Endothelial cell of umbilical vein (primary cell): ENCODE results near the gene SPAG16. TPM values are rescaled to one million over a fixed set of nuclear protein-coding genes. Genes with fewer than 3 reads are reported as not detected.
"Not testable (repeated sequence)": the region's sequence is repeated elsewhere in the genome, so short reads cannot be mapped to it uniquely, and the experiment has no call there.

ENCODE experiments used
- BruUV-seq: library from RNA; stranded (reverse); fragments of 400-500 nt; replicated peaks from 2 replicates; lab custom pipeline; 2021; lab: Mats Ljungman, UMichigan
- CTCF ChIA-PET: fragments of 300-600, 350-600 bp; sonication (Branson Sonifier 250); formaldehyde crosslinking; loops from one replicate; lab custom pipeline; 2021; ENCODE audit warnings: antibody characterized with exemption, inconsistent platforms; lab: Charles Lee
- POLR2A ChIA-PET: fragments of 300-600, 350-600 bp; sonication (Branson Sonifier 250); formaldehyde crosslinking; loops from one replicate; lab custom pipeline; 2021; ENCODE audit warnings: antibody characterized with exemption, inconsistent platforms; lab: Charles Lee
- DNase-seq: peaks from one replicate; pipeline ENCODE4 v3.0.0-alpha.2; 2011; ENCODE audit warnings: low read depth, low spot score
- FAIRE-seq: peaks from 2 replicates; lab custom pipeline; 2011; peaks lifted over from hg19 to GRCh38; lab: Jason Lieb, UNC
- H2AFZ ChIP-seq: 2 replicates; pipeline ENCODE4 v1.6.0; 2012; ENCODE audit warnings: low read depth, low read length, control low read depth, inconsistent platforms
- H3K27ac ChIP-seq: 2 replicates; pipeline ENCODE4 v1.5.1; 2011; ENCODE audit warnings: low read depth, mild to moderate bottlenecking, control low read depth, low read length, moderate library complexity; ENCODE audit not compliant: insufficient read depth
- H3K27me3 ChIP-seq, 2 experiments: 2 replicates each; pipeline versions ENCODE4 v1.6.0 to v1.6.1; 2011; ENCODE audit warnings: low read length in 2 of 2, mixed read lengths in 1 of 2; ENCODE audit not compliant: control insufficient read depth in 2 of 2, insufficient read depth in 2 of 2
- H3K36me3 ChIP-seq, 2 experiments: 2 replicates in 1 of 2; 3 replicates in 1 of 2; pipeline ENCODE4 v1.5.1; 2011; ENCODE audit warnings: low read length in 2 of 2, mild to moderate bottlenecking in 1 of 2, moderate library complexity in 1 of 2; ENCODE audit not compliant: control insufficient read depth in 2 of 2, insufficient read depth in 2 of 2; ENCODE audit errors: extremely low read depth in 1 of 2
- H3K4me1 ChIP-seq: 3 replicates; pipeline ENCODE4 v1.5.1; 2011; ENCODE audit warnings: mild to moderate bottlenecking, low read length; ENCODE audit not compliant: control insufficient read depth, insufficient read depth; ENCODE audit errors: extremely low read depth
- H3K4me2 ChIP-seq: 2 replicates; pipeline ENCODE4 v1.6.1; 2011; ENCODE audit warnings: low read length, control low read depth, mixed read lengths; ENCODE audit not compliant: insufficient read depth
- H3K4me3 ChIP-seq, 3 experiments: fragments of 200-600 bp in 1 of 3; sonication (generic), shearing (Covaris generic) in 1 of 3; replicated peaks in 1 of 3; 2 replicates each; pipeline ENCODE4 v1.5.1; 2011 to 2016; ENCODE audit warnings: control low read depth in 3 of 3, low read length in 3 of 3, mild to moderate bottlenecking in 2 of 3, inconsistent platforms in 1 of 3, low read depth in 1 of 3, moderate library complexity in 1 of 3; ENCODE audit not compliant: insufficient read depth in 1 of 3
- H3K79me2 ChIP-seq: 2 replicates; pipeline ENCODE4 v1.6.0; 2012; ENCODE audit warnings: low read length, inconsistent platforms; ENCODE audit not compliant: control insufficient read depth, insufficient read depth
- H3K9ac ChIP-seq: replicated peaks from 2 replicates; pipeline ENCODE3; 2011; ENCODE audit warnings: low read length, control low read depth; ENCODE audit not compliant: insufficient read depth; ENCODE audit errors: extremely low read depth
- H3K9me1 ChIP-seq: replicated peaks from 3 replicates; pipeline ENCODE4 v1.6.0; 2011; ENCODE audit warnings: mild to moderate bottlenecking, low read length; ENCODE audit not compliant: control insufficient read depth, insufficient read depth; ENCODE audit errors: extremely low read depth
- H3K9me3 ChIP-seq: replicated peaks from 2 replicates; pipeline ENCODE4 v1.5.1; 2012; ENCODE audit warnings: low read length, inconsistent platforms; ENCODE audit not compliant: control insufficient read depth, insufficient read depth
- H4K20me1 ChIP-seq: replicated peaks from 2 replicates; pipeline ENCODE3; 2011; ENCODE audit warnings: mild to moderate bottlenecking, low read length; ENCODE audit not compliant: control insufficient read depth, insufficient read depth; ENCODE audit errors: extremely low read depth
- EZH2 ChIP-seq: IDR thresholded peaks from 2 replicates; pipeline ENCODE4 v1.6.1; 2012; ENCODE audit warnings: borderline replicate concordance, low read depth, mild to moderate bottlenecking, moderate library complexity, low read length, inconsistent platforms; ENCODE audit not compliant: severe bottlenecking
- GATA2 ChIP-seq: IDR thresholded peaks from 2 replicates; pipeline ENCODE4 v1.7.0; 2011; ENCODE audit warnings: low read depth, mild to moderate bottlenecking, moderate library complexity, mixed read lengths, low read length; ENCODE audit not compliant: insufficient read length, insufficient read depth
- JUN ChIP-seq: IDR thresholded peaks from 2 replicates; pipeline ENCODE4 v1.6.1; 2011; ENCODE audit warnings: borderline replicate concordance, low read depth; ENCODE audit not compliant: insufficient read length, insufficient read depth
- MYC ChIP-seq: IDR thresholded peaks from one replicate; pipeline ENCODE4 v1.6.1; 2011; ENCODE audit warnings: mild to moderate bottlenecking, low read depth, low read length
- POLR2A ChIP-seq: IDR thresholded peaks from 2 replicates; pipeline ENCODE4 v1.6.1; 2012; ENCODE audit warnings: low read depth, mild to moderate bottlenecking, control low read depth, low read length
- POLR2AphosphoS5 ChIP-seq: IDR thresholded peaks from 2 replicates; pipeline ENCODE4 v1.6.1; 2012; ENCODE audit warnings: low read depth, mild to moderate bottlenecking, control low read depth, low read length, moderate library complexity; ENCODE audit not compliant: insufficient read depth
- dilution Hi-C: fragments of 300-500 bp; cut with MboI; formaldehyde crosslinking; loops from one replicate; pipeline ENCODE4 v1.15.0; 2019; ENCODE audit warnings: low sequenced_read_pairs; ENCODE audit not compliant: extremely low pct_ligation_motif_present
- intact Hi-C: fragments of 100-400 bp; cut with micrococcal nuclease; formaldehyde crosslinking; loops from one replicate; pipeline ENCODE4 v1.10.0; 2022
- polyA plus RNA-seq, 4 experiments: library from polyadenylated mRNA; depleted of rRNA in 3 of 4; stranded (reverse) in 3 of 4; unstranded in 1 of 4; fragments of >200 nt; gene quantifications; 2 replicates each; pipeline versions ENCODE4 v1.2.1 to v1.2.3, GENCODE V29; 2011 to 2012; ENCODE audit warnings: missing spikeins in 1 of 4
- total RNA-seq: library from RNA; stranded (reverse); gene quantifications from 2 replicates; pipeline ENCODE4 v1.2.3, GENCODE V29; 2021
- TF ChIP-seq, protein P1 (sequence below): IDR thresholded peaks from 2 replicates; pipeline ENCODE4 v1.6.1; 2011; ENCODE audit not compliant: insufficient read depth, insufficient read length
- TF ChIP-seq, protein P2 (sequence below), 2 donors: IDR thresholded peaks; 1 replicate in 1 of 2; 2 replicates in 1 of 2; pipeline ENCODE4 v1.5.1; 2011; ENCODE audit warnings: low read length in 2 of 2, mild to moderate bottlenecking in 2 of 2, moderate library complexity in 2 of 2, control low read depth in 1 of 2, inconsistent platforms in 1 of 2, low read depth in 1 of 2; ENCODE audit not compliant: insufficient read depth in 1 of 2; ENCODE audit errors: extremely low read depth in 1 of 2

SPAG16 gene
- total and polyA plus RNA-seq, 2 donors (not counting 3 experiments of a cell fraction or from before 2014, with no cell fraction given), result 4.0 to 7.7 TPM

DNA sequence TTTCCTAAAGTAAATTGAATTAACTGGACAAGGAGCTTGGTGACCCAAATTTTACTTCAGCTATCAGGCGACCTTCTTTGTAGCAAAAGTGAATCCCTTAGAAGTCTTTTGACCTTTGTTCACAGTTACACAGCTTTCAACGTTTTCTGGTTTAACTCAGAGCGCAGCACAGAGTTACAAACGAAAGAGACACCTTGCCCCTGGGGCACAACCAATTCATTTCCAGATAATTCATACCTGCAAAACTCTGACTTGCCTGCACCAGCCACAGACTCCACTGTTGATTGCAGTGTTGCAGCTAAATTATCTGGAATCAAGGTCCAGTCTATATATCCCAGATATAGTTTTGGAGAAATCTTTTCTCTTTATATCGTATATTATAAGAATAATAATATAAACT lies 768.0 kb downstream of the SPAG16 start:
- dilution Hi-C loops, result no loop called here
- no peaks in the 10 kb centered on the region for H3K36me3 ChIP-seq
- POLR2A ChIA-PET, result no interaction called here

DNA sequence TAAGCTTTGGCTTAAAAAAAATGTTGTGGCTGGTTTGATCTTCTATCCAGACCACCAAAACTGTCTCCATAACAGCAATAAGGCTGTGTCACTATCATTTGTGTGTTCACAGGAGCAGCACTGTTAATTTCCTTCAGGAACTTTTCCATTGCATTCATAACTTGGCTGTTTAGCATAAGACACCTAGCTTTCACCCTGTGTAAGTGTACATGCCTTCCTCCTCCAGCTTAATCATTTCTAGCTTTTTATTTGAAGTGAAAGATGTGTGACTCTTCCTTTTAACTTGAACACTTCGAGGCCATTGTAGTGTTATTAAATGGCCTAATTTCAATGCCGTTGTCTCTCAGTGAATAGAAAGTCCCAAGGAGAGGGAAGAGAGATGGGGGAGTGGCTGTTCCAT lies 773.7 kb downstream of the SPAG16 start:
- ChIA-PET CTCF (interaction anchor here (1.3 kb wide), 1 partner anchor 13 kb away, joined by 7 read pairs; no protein-coding TSS in a partner anchor), POLR2A (no interaction called here)
- DNase-seq, result no peak
- no peak overlapping the region for H2AFZ ChIP-seq
- H3K9me1 ChIP-seq, result no peaks in the 10 kb centered on the region
- dilution Hi-C loops (no loop called here), intact Hi-C loops (no loop called here)
- TF ChIP-seq GATA2 (no peak), JUN (no peak), POLR2A (no peak), EZH2 (no peak), MYC (no peak)
- TF ChIP-seq, protein P1, sequence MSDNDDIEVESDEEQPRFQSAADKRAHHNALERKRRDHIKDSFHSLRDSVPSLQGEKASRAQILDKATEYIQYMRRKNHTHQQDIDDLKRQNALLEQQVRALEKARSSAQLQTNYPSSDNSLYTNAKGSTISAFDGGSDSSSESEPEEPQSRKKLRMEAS, result no peak
- TF ChIP-seq, protein P2, sequence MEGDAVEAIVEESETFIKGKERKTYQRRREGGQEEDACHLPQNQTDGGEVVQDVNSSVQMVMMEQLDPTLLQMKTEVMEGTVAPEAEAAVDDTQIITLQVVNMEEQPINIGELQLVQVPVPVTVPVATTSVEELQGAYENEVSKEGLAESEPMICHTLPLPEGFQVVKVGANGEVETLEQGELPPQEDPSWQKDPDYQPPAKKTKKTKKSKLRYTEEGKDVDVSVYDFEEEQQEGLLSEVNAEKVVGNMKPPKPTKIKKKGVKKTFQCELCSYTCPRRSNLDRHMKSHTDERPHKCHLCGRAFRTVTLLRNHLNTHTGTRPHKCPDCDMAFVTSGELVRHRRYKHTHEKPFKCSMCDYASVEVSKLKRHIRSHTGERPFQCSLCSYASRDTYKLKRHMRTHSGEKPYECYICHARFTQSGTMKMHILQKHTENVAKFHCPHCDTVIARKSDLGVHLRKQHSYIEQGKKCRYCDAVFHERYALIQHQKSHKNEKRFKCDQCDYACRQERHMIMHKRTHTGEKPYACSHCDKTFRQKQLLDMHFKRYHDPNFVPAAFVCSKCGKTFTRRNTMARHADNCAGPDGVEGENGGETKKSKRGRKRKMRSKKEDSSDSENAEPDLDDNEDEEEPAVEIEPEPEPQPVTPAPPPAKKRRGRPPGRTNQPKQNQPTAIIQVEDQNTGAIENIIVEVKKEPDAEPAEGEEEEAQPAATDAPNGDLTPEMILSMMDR (IDR thresholded peaks at IDR 0.05; ENCODE audit: extremely low read depth in 1 of 2, insufficient read depth in 1 of 2, low read depth in 1 of 2, low read length in 2 of 2), result no peak
- no peaks in the 10 kb centered on the region for H4K20me1 ChIP-seq
- no peak overlapping the region for H3K9ac ChIP-seq
- no peak overlapping the region for H3K4me2 ChIP-seq
- H3K4me3 ChIP-seq, result no peak overlapping the region
- no peaks in the 10 kb centered on the region for H3K27me3 ChIP-seq
- H3K36me3 ChIP-seq, result no peaks in the 10 kb centered on the region
- H3K27ac ChIP-seq, result no peak overlapping the region
- no peaks in the 10 kb centered on the region for H3K79me2 ChIP-seq
- BruUV-seq, result no TSS peak
- no peaks in the 10 kb centered on the region for H3K4me1 ChIP-seq
- H3K9me3 ChIP-seq, result no peaks in the 10 kb centered on the region
- FAIRE-seq, result no peak

More for the DNA sequence above, 768.0 kb downstream of the SPAG16 start:
- H4K20me1 ChIP-seq, result no peaks in the 10 kb centered on the region
- intact Hi-C loops, result no loop called here
- H3K4me3 ChIP-seq, result no peak overlapping the region
- no peak overlapping the region for H2AFZ ChIP-seq
- no peaks in the 10 kb centered on the region for H3K9me3 ChIP-seq
- no peaks in the 10 kb centered on the region for H3K79me2 ChIP-seq
- no TSS peak for BruUV-seq
- H3K4me2 ChIP-seq, result no peak overlapping the region
- H3K4me1 ChIP-seq, result no peaks in the 10 kb centered on the region
- H3K27ac ChIP-seq, result no peak overlapping the region
- no peaks in the 10 kb centered on the region for H3K27me3 ChIP-seq
- DNase-seq (no peak), FAIRE-seq (no peak)
- H3K9me1 ChIP-seq, result no peaks in the 10 kb centered on the region
- CTCF ChIA-PET, result no interaction called here
- TF ChIP-seq JUN, result no peak
- TF ChIP-seq GATA2, result no peak
- no peak for TF ChIP-seq EZH2
- TF ChIP-seq POLR2AphosphoS5, result no peak
- no peak for TF ChIP-seq MYC
- no peak overlapping the region for H3K9ac ChIP-seq

DNA sequence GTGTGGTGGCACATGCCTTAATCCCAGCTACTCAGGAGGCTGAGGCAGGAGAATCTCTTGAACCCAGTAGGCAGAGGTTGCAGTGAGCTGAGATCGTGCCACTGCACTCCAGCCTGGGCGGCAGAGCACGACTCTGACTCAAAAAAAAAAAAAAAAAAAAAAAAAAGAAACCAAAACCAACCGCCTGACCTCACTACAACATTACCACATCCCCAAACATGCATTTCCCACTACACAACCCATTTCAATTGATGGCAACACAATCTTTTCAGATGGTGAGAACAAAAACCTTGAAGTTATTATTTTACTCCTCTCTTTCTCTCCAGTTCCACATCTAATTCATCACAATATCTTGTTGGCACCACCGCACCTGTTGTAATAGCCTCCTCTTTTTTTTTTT lies 778.0 kb downstream of the SPAG16 start:
- H3K27me3 ChIP-seq, H3K27ac ChIP-seq, H3K4me1 ChIP-seq, CTCF ChIA-PET, BruUV-seq, H3K9me1 ChIP-seq, FAIRE-seq, H3K36me3 ChIP-seq, H4K20me1 ChIP-seq, H2AFZ ChIP-seq, DNase-seq, H3K4me3 ChIP-seq, H3K9ac ChIP-seq, H3K79me2 ChIP-seq, H3K9me3 ChIP-seq, intact Hi-C loops, H3K4me2 ChIP-seq, dilution Hi-C loops, POLR2A ChIA-PET: not testable (repeated sequence)
